OCI-LY1 (cell line): ENCODE measurements around the gene PRKCE.

Experiments
- CTCF ChIP-seq: fragments of 200-600 bp; sonication (generic), shearing (Covaris generic); IDR thresholded peaks from 2 replicates; pipeline ENCODE4 v1.5.1; 2017; ENCODE audit warnings: mild to moderate bottlenecking, antibody characterized with exemption, low read length, moderate library complexity, mixed read lengths
- EZH2 ChIP-seq: fragments of 200-600 bp; sonication (generic), shearing (Covaris generic); IDR thresholded peaks from 2 replicates; pipeline ENCODE4 v1.8.0; 2017; ENCODE audit warnings: borderline replicate concordance, mixed run types, mild to moderate bottlenecking, antibody characterized with exemption, low read length, moderate library complexity, mixed read lengths

DNA sequence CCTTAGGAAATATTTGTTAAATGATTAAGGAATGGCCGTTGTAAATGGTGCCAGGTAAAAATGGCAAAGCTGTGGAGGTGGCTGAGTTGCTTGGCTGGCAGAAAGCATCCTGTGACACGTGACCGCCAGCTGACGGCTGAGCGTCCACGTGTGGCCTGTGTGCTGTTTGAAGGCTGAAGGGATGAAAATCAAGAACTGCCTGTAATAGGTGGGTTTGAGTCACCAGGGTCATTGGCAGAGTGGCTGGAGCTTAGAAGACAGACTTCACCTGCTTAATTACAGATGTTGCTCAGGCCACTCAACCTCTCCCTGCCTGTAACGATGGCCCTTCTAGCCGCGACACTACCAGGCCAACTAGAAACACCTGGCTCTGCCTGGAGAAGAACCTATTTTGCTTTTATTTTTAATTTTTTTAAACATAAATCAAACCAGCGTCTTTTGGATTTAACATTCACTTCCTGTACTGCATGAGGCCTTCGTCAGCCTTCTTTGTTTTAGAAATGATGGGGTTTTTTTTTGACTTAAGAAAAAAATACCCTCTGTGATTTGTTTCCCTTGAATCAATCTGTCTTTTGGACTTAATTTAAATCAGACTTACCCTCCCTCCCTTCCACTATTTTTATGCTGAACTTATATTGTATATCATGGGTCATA, 206.5 kb downstream of the PRKCE start:
- TF ChIP-seq CTCF (no peak), EZH2 (no peak)
